Measurements from ENCODE around the gene AFF3. TPM values are rescaled to one million over a fixed set of nuclear protein-coding genes. Genes with fewer than 3 reads are reported as not detected.

Gene AFF3
- total RNA-seq, 4 donors from 2014 or later: 3.1 to 5.0 (median 3.7) TPM

- no peaks in the 10 kb centered on the region for H3K36me3 ChIP-seq
- no peak overlapping the region for H3K27ac ChIP-seq
- WGBS: 42% methylated on average over 6 of the region's 6 CpGs
- H3K4me1 ChIP-seq: peaks cover 43% of the 10 kb centered on the region
- no peaks in the 10 kb centered on the region for H3K9me3 ChIP-seq
- H3K4me3 ChIP-seq: no peak overlapping the region
- no peak for DNase-seq (ENCODE audit: low spot score in 2 of 2)
- no peaks in the 10 kb centered on the region for H3K27me3 ChIP-seq
- no peak for TF ChIP-seq POLR2AphosphoS5 (IDR thresholded peaks at IDR 0.05)
- no peak for TF ChIP-seq POLR2A (IDR thresholded peaks at IDR 0.05)
- TF ChIP-seq EP300 (IDR thresholded peaks at IDR 0.05): no peak
- no peak for TF ChIP-seq CTCF (IDR thresholded peaks at IDR 0.05)
Measured at GRCh38 chr2:99710721-99711120, 431.7 kb downstream of the AFF3 start.

DNA sequence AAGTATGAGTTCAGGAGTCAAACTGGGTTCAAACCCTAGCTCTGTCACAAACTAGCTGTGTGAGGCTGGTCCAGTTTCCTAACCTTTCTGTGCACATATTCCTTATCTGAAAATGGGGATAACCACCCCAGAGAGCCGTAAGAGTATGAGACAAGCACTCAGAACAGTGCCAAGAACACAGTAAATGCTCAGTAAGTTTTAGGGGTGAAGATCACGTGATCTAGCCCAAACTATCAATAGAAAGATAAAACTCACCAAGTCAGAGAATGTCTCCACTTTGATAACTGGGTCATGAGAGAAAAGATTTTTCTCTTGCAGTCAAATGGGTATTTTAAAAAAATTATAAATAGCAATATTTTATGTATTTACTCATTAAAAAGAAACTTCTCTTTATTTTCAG lies 433.2 kb downstream of the AFF3 start:
- H3K27me3 ChIP-seq: no peaks in the 10 kb centered on the region
- H3K4me1 ChIP-seq: peaks cover 45% of the 10 kb centered on the region
- no peak overlapping the region for H3K4me3 ChIP-seq
- no peaks in the 10 kb centered on the region for H3K9me3 ChIP-seq
- no peak overlapping the region for H3K27ac ChIP-seq
- TF ChIP-seq CTCF (IDR thresholded peaks at IDR 0.05): no peak
- no peak for TF ChIP-seq POLR2A (IDR thresholded peaks at IDR 0.05)
- TF ChIP-seq POLR2AphosphoS5 (IDR thresholded peaks at IDR 0.05): no peak
- no peak for TF ChIP-seq EP300 (IDR thresholded peaks at IDR 0.05)
- no peaks in the 10 kb centered on the region for H3K36me3 ChIP-seq
- WGBS: 81% methylated on average over 2 of the region's 2 CpGs
- no peak for DNase-seq (ENCODE audit: low spot score in 2 of 2)

GRCh38 chr2:99708231-99708630 lies 434.2 kb downstream of the AFF3 start:
- no peak overlapping the region for H3K27ac ChIP-seq
- H3K9me3 ChIP-seq: no peaks in the 10 kb centered on the region
- H3K36me3 ChIP-seq: no peaks in the 10 kb centered on the region
- no peak overlapping the region for H3K4me3 ChIP-seq
- peaks cover 47% of the 10 kb centered on the region for H3K4me1 ChIP-seq
- no peaks in the 10 kb centered on the region for H3K27me3 ChIP-seq
- DNase-seq (ENCODE audit: low spot score in 2 of 2): no peak
- no peak for TF ChIP-seq CTCF (IDR thresholded peaks at IDR 0.05)
- TF ChIP-seq POLR2A (IDR thresholded peaks at IDR 0.05): no peak
- TF ChIP-seq EP300 (IDR thresholded peaks at IDR 0.05): no peak
- TF ChIP-seq POLR2AphosphoS5 (IDR thresholded peaks at IDR 0.05): no peak
- 43% methylated on average over 3 of the region's 3 CpGs for WGBS

GRCh38 chr2:99707592-99707991 lies 434.8 kb downstream of the AFF3 start:
- WGBS: 80% methylated on average over 1 of the region's 1 CpG
- H3K27me3 ChIP-seq: no peaks in the 10 kb centered on the region
- TF ChIP-seq POLR2AphosphoS5 (IDR thresholded peaks at IDR 0.05): no peak
- TF ChIP-seq EP300 (IDR thresholded peaks at IDR 0.05): no peak

GRCh38 chr2:99706735-99707134 lies 435.7 kb downstream of the AFF3 start:
- H3K4me3 ChIP-seq: no peak overlapping the region
- H3K4me1 ChIP-seq: peaks cover 50% of the 10 kb centered on the region
- peak overlapping the region; percentile 53 for H3K27ac ChIP-seq
- H3K36me3 ChIP-seq: no peaks in the 10 kb centered on the region
- H3K9me3 ChIP-seq: no peaks in the 10 kb centered on the region
- H3K27me3 ChIP-seq: no peaks in the 10 kb centered on the region
- no peak for DNase-seq (ENCODE audit: low spot score in 2 of 2)
- WGBS: 38% methylated on average over 4 of the region's 4 CpGs
- TF ChIP-seq POLR2A (IDR thresholded peaks at IDR 0.05) (no peak), POLR2AphosphoS5 (IDR thresholded peaks at IDR 0.05) (no peak), CTCF (IDR thresholded peaks at IDR 0.05) (no peak), EP300 (IDR thresholded peaks at IDR 0.05) (no peak)

More at GRCh38 chr2:99707592-99707991, 434.8 kb downstream of the AFF3 start:
- H3K4me3 ChIP-seq: no peak overlapping the region
- no peak for DNase-seq (ENCODE audit: low spot score in 2 of 2)
- no peaks in the 10 kb centered on the region for H3K9me3 ChIP-seq
- peak overlapping the region; percentile 53 for H3K27ac ChIP-seq
- no peaks in the 10 kb centered on the region for H3K36me3 ChIP-seq
- H3K4me1 ChIP-seq: peaks cover 47% of the 10 kb centered on the region

- TF ChIP-seq POLR2AphosphoS5 (IDR thresholded peaks at IDR 0.05) (no peak), EP300 (IDR thresholded peaks at IDR 0.05) (no peak), CTCF (IDR thresholded peaks at IDR 0.05) (no peak), POLR2A (IDR thresholded peaks at IDR 0.05) (no peak)
- Histone ChIP-seq H3K4me3 (no peak overlapping the region), H3K4me1 (peaks cover 28% of the 10 kb centered on the region), H3K9me3 (no peaks in the 10 kb centered on the region), H3K27ac (peak overlapping the region; percentile 4), H3K36me3 (no peaks in the 10 kb centered on the region), H3K27me3 (no peaks in the 10 kb centered on the region)
- 47% methylated on average over 7 of the region's 7 CpGs for WGBS
- DNase-seq (ENCODE audit: low spot score in 2 of 2): no peak
Measured at GRCh38 chr2:99701503-99701902, 440.9 kb downstream of the AFF3 start.
